Stimulated activated naive CD8-positive, alpha-beta T cell treated with anti-CD3 and anti-CD28 coated beads, Interleukin-15, Interleukin-2, amounts not matched to agents 100 U/mL and 50 U/mL, for 24 hours (primary cell): Measurements from ENCODE around the gene MAP2K5.
A peak's percentile ranks its signal among the peaks of the same experiment; 100 is the strongest.

Source experiments
- ATAC-seq: fragments of 150-1000 bp; cut with Tn5 transposase; one replicate; pipeline ENCODE4 v1.10.0; 2021
- DNase-seq: peaks from one replicate; pipeline ENCODE4 v3.0.0; 2021

Gene MAP2K5

DNA sequence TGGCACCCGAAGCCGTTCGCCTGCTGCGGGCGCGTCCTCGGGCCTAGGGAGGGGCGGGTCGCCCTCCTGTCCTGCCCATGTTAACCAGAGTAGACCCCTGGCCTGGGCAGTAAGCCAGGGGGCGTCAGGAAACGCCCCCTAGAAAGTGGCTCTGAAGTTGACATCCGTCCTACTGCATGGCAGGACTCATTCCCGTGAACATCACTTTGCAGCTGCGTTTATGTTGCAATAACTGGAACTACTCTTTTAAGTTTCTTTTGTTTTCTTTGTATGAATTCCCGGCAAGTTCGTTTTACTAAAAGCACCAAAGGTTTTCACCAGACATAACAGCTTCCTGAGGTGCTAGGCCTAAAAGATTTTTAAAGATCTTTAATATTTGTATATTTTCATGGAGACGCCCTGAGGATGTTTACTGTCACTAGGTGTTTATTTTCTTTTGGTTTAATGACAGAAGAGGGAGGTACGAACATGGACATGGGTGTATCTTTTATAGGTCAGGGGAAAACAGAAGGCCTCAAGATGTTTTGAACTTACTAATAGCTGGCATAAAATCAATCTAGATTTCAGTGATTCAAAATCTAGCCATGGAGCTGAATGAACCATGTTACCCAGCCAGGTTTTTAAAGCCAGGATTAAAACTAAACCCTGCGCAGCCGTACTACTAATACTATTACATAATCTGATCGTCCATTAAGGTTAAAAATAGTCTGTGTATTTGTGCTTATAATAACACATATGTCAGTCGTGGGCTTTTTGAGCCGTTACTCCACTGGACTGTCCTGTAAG lies 20.5 kb upstream of the MAP2K5 start:
- no peak for ATAC-seq
- no peak for DNase-seq

DNA sequence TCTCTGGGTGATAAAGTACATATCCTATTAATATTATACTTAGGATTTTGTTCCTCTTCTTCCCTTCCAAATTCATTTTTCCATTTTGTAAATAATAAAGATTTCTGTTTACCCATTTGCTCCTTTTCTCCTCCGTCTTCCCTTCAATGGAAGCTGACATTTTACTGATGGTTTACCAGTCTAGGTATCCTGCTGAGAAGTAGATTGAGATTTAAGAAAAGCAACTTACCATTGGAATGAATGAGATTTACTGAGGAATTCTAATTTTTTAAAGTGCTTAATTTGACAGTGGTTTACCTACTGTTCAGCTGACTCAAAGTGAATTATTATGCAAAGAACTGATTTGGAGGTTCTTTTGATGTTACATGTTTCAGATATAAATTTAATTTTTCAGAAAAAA lies 19.2 kb upstream of the MAP2K5 start:
- DNase-seq (no peak), ATAC-seq (no peak)

GRCh38 chr15:67524235-67524634 lies 18.3 kb upstream of the MAP2K5 start:
- ATAC-seq, result no peak
- DNase-seq, result no peak

GRCh38 chr15:67528513-67528912 lies 14.0 kb upstream of the MAP2K5 start:
- ATAC-seq, result no peak
- DNase-seq, result no peak

GRCh38 chr15:67531379-67531914 lies 11.1 kb upstream of the MAP2K5 start:
- DNase-seq (no peak), ATAC-seq (peak; percentile 68)

GRCh38 chr15:67533873-67534272 lies 8.6 kb upstream of the MAP2K5 start:
- ATAC-seq, result no peak
- DNase-seq, result no peak

DNA sequence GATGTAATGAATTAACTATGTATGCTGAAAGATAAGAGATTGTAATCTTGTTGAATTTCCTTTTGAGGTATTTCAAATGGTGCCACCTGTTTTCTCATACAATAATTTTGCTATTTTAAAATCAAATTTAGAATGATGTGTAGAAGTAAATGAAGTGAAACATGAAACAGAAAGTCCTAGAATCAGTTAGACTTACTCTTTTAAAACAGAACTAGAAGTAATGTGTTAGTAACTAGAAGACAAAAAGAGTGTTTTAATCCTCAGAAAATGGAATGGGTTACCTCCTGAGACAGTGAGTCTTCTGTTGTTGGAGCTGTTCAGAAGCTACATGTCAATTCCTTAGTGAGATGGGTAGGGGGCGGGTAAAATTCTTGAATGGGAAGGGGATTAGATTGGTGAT lies 8.1 kb upstream of the MAP2K5 start:
- DNase-seq (no peak), ATAC-seq (no peak)

DNA sequence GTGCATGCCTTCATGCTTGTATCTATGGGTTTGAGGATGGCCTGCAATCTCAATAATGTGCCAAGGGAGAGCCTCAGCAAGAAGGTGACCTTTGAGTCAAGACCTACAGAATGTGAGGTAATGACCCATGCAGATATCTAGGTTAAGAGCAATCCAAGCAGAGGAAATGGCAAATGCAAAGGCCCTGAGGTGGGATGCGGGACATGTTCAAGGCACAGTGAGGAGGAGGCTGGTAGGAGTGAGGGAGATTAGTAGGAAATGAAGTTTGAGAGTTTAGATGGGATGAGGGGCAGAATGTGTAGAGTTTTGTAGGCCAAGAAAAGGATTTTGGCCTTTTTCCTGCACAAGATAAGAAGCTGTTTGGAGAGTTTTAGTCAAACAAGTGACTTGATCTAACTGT lies 4.7 kb upstream of the MAP2K5 start:
- no peak for DNase-seq
- ATAC-seq, result no peak

DNA sequence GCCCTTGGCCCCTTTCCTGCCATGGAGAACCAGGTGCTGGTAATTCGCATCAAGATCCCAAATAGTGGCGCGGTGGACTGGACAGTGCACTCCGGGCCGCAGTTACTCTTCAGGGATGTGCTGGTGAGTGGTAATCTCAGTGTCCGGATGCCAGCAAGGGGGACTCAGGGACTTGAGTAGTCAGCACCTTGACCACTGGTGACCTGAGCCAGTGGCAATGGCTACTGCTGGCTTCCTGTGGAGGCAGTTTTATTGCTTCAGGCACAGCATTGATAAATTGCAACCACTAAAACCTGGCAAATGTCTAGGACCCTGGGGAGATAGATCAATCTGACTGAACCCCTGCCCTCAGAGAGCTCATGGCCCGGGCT lies 830 bp downstream of the MAP2K5 start:
- DNase-seq, result peak; percentile 11
- ATAC-seq, result no peak

DNA sequence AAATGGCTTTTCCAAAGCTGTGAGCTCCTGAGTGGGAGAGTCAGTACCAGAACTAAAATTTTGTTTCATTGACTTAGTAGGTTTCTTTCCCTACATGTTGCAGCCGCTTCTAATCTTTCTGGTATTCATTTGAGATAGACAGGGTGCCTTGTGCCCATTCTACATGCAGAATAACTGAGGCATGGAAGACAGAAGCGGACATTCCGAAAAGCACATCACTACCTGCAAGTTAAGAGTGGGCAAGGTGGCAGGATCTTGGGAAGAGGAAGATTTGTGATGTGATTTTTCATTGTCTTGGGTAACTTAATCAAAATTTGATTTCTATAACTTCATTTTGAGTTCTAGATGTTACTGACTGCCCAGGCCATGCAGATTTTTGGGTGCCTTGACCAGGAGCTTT lies 2.0 kb downstream of the MAP2K5 start:
- ATAC-seq (no peak), DNase-seq (no peak)

DNA sequence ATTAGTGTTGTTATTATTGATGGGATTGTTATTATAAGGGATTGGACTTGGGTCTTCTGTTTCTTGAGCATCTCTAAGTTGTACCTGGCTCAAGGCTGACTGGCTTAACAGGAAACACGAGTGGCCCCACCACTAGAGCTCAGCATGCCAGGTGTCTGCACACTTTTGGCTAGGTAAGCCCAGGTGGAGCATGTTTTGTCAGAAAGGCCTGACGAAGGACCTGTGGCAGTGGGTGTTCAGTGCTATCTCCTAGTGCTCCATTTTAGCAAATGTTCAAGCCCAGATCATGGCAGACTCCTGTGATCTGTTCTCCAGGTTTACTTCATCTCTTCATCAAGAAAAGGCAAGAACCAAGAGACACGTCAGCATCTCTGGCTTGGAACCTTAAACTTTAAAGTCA lies 3.4 kb downstream of the MAP2K5 start:
- no peak for ATAC-seq
- DNase-seq, result no peak

DNA sequence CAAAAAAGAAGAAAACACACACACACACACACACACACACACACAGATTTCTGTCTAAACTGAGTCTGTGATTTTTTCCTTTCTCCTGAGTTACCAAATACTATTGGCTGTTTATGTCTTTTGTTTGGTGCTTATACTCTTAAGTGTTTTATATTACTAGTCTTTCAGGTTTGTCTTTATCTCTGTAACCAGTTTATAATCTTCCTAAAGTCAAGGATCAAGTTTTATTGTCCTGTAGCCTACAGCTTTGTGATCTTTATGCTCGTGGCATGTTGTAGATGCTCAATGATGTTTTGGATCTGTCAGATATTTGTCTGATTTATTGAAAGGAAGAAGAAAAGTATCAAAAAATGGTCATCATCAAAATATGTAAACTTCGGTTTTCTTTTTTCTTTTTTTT lies 4.6 kb downstream of the MAP2K5 start:
- ATAC-seq (no peak), DNase-seq (no peak)

GRCh38 chr15:67547836-67548235 lies 5.3 kb downstream of the MAP2K5 start:
- DNase-seq (no peak), ATAC-seq (no peak)

DNA sequence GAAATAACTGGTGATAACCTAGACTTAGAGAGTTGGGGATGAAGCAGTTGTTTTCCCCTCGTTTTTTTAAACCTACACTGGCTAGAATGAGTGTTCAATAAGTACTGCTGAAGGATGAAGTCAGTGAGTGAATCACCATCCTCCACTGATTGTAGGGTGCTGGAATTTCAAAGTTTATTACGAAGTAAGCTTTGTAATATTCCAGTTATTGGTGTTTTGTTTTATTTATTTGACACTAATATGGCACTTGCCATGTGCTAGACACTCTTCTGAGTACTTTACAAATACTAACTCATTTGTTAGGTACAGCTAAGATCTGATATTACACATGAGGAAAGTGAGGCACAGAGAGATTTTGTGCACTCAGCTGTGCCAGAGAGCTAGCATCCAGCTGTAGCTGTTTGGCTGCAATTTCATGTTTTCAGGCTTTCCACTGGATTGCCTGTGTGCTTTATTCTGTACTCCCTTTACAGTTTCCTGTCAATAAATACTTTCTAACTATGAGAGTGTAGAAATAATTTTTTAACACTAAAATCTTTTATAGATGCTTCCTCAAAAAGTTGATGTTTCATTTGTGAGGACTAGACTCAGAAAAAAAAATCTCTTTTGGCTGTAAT lies 5.8 kb downstream of the MAP2K5 start:
- DNase-seq (no peak), ATAC-seq (no peak)

GRCh38 chr15:67548862-67549651 lies 6.6 kb downstream of the MAP2K5 start:
- DNase-seq, result no peak
- no peak for ATAC-seq

DNA sequence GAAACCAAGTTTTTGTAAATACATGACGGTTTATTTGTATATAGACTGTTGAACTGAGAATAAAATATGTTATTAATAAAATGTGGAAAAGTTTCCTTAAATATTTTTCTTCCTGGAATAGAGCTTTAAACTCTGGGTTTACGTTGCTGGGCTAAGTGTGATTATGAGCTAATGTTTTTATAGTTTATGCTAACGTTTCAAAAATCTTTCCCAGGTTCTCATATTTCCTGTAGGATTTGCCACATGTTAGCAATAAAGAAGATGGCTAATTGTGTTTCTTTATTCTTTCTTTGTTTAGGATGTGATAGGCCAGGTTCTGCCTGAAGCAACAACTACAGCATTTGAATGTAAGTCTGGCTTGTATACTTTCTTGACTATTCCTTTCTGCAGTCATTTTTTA lies 7.2 kb downstream of the MAP2K5 start:
- no peak for ATAC-seq
- no peak for DNase-seq

- ATAC-seq (no peak), DNase-seq (no peak)
Measured at GRCh38 chr15:67550522-67550921, 8.0 kb downstream of the MAP2K5 start.

DNA sequence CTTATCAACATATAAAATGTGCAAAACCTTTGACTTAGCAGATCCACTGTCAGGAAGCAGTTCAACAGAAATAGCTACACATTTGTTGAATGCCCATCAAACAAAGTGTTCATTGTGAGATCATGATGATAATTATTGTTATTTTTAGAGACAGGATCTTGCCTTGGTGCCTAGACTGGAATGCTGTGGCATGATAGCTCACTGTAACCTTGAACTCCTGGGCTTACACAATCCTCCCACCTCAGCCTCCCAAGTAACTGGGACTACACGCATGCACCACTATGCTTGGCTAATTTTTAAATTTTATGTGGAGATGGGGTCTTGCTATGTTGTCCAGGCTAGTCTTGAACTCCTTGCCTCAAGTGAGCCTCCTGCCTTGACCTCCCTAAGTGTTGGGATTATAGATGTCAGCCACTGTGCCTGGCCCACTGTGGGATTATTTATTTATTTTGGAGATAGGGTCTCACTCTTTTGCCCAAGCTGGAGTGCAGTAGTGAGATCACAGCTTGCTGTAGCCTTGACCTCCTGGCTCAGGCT lies 8.8 kb downstream of the MAP2K5 start:
- no peak for ATAC-seq
- no peak for DNase-seq

- ATAC-seq, result no peak
Measured at GRCh38 chr15:67554580-67554979, 12.1 kb downstream of the MAP2K5 start.

DNA sequence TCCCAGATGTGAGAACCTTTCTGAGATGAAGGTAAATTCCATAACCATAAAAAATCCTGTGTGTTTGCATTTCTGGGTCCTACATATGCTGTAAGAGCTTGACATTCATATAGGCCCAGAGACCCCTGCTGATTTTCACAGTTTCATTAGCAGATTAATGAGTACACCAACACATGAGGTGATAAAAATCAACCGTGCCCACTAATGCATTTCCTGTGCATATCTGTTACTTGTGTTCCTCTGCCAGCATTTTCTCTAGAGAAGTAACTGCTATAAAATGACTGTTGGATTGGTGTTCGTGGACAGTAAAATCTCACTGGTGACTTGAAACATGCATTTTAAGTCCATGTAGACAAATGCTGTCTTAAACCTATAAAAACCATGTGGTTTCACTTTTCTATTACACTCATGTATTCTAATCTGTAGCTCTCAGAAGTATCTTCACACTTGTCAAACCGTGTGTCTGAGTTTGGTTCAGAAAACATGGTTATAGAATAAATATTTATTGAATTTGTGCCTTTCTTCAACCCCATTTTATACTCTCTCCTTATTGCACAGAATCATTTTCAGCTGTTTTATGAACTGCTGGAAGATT lies 14.6 kb downstream of the MAP2K5 start:
- no peak for ATAC-seq
- no peak for DNase-seq

More at GRCh38 chr15:67554580-67554979, 12.1 kb downstream of the MAP2K5 start:
- no peak for DNase-seq

- DNase-seq (no peak), ATAC-seq (no peak)
Measured at GRCh38 chr15:67558502-67558901, 16.0 kb downstream of the MAP2K5 start.

DNA sequence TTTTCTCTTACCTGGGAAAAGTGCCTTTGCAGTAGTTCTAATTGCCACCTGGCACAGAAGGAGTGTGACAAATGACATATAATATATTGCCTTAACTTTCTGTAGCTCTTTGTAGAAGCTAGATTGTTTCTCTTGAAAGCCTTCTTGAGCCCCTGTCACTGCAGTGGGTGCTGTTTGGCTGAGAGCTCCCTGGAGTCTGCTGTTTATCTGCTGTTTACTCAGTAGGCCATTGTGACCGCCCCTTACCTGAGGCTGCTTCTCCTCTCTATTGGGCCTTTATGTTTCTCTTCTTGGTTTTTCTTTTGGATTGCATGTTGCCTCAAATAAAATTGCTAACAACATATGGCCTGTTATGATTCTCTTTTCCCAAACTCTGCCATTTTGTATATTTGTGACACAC lies 16.7 kb downstream of the MAP2K5 start:
- ATAC-seq, result no peak
- no peak for DNase-seq
